OCI-M2 (cell line): Measurements from ENCODE around the gene SMAP1.

Experiments
- DNase-seq: peaks from one replicate; lab custom pipeline; 2025; ENCODE audit not compliant: unreplicated experiment; lab: John Stamatoyannopoulos, UW

SMAP1 gene

DNA sequence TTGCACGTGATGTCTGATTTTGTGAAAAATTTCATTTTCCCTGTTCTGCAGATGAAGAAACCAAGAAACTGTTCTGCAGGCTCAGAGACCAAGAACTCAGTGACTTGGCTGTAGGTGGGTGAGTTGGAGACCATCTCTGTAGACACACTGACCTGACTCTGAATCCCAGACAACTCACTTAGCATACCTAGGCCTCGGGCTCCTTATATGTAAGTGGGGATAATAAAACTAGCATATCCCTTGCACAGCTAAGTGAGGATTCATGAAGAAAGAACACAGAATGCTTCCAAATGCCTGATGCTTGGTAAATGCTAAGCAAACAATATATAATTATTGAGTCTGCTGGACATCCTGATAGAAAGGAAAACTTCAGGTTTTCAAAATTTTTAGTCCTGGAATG is 218.4 kb downstream of the SMAP1 start:
- DNase-seq: no peak

DNA sequence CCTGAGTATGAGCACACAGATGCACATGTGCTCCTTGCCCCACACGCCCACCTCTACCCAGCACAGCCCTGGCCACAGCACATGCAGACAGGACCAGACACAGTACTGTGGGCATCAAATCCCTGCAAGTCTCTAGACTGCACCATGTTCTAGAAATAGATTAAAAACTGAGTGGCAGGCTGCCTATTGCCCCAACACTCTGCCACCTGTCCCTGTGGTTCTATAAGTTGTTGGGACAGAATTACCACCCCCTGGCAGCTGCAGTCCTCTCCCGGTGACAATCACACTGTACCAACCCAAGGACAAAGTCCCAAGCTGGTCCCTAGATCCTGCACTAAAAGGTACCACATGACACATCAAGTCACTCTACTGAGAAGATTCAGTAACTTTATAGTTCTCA is 219.0 kb downstream of the SMAP1 start:
- no peak for DNase-seq

- DNase-seq: no peak
These were observed 221.6 kb downstream of the SMAP1 start for GRCh38 chr6:70889270-70889669.

GRCh38 chr6:70894001-70894400 is 226.3 kb downstream of the SMAP1 start:
- DNase-seq: no peak

GRCh38 chr6:70900047-70900446 is 232.4 kb downstream of the SMAP1 start:
- no peak for DNase-seq

DNA sequence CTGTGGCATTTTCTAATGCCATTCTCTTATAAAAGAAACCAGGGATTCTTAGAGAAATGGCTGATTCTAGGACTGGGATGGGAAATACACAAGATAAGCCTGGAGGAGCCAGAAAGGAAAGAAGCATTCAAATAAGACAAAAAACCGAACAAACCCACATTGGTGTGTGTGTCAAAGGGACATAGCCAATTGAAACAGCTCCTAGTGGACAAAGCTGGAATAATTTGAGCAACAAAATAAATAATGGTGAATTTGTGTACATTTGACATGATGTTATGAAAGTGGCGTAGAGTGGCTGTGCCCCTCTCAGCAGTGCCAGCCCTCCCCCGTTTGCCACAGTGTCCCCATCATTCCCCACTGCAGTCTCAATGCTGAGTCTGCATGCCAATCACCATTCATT is 233.6 kb downstream of the SMAP1 start:
- no peak for DNase-seq

- no peak for DNase-seq
These were observed 236.2 kb downstream of the SMAP1 start for GRCh38 chr6:70903665-70904452.

DNA sequence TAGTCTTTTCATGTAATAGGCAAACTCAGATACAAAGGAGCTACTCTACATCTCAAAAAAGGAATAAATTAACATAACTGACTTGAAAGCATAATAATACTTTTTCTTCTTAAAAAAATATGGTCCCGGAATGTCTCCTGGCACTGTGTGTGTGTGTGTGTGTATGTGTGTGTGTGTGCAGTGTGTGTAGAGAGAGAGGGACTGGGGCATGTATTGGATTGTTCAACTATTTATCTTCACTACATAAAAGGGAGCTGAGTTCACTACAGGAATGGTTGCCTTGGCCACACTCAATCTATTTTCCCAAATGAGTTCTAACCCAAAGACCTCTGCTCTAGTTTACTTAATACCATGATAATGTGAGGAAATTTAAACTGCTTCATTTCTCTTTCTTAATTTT is 238.1 kb downstream of the SMAP1 start:
- no peak for DNase-seq
